WTC11 (cell line): ENCODE results near the gene TMEM40. TPM values are rescaled to one million over a fixed set of nuclear protein-coding genes. Genes with fewer than 3 reads are reported as not detected.
"Not testable (repeated sequence)": the region's sequence is repeated elsewhere in the genome, so short reads cannot be mapped to it uniquely, and the experiment has no call there.

Source experiments
- ATAC-seq: fragments of 200-7000 bp; cut with Tn5 transposase; 2 replicates; pipeline ENCODE4 v1.10.0; 2021; ENCODE audit warnings: mild to moderate bottlenecking, moderate library complexity
- CTCF ChIA-PET: fragments of 300-600 bp; sonication (Branson Sonifier 250); formaldehyde crosslinking; loops from one replicate; lab custom pipeline; 2021; ENCODE audit warnings: antibody characterized with exemption; lab: Charles Lee
- POLR2A ChIA-PET: fragments of 350-600 bp; sonication (Branson Sonifier 250); formaldehyde crosslinking; loops from one replicate; lab custom pipeline; 2021; ENCODE audit warnings: antibody characterized with exemption; lab: Charles Lee
- DNase-seq: peaks from one replicate; pipeline ENCODE4 v3.0.0; 2021; ENCODE audit warnings: low spot score
- H3K27ac Mint-ChIP-seq: 2 replicates; pipeline ENCODE4 v1.8.0; 2021; ENCODE audit warnings: mixed read lengths
- H3K27me3 Mint-ChIP-seq: 2 replicates; pipeline ENCODE4 v1.8.0; 2021; ENCODE audit warnings: low read depth, mild to moderate bottlenecking, moderate library complexity, mixed read lengths
- H3K36me3 Mint-ChIP-seq: 2 replicates; pipeline ENCODE4 v1.8.0; 2021; ENCODE audit warnings: mixed read lengths
- H3K4me1 Mint-ChIP-seq: 2 replicates; pipeline ENCODE4 v1.8.0; 2022; ENCODE audit warnings: mixed read lengths
- H3K4me3 Mint-ChIP-seq: 2 replicates; pipeline ENCODE4 v1.8.0; 2021; ENCODE audit warnings: mild to moderate bottlenecking, moderate library complexity, mixed read lengths
- H3K9me3 Mint-ChIP-seq: 2 replicates; pipeline ENCODE4 v1.8.0; 2021; ENCODE audit warnings: mixed read lengths
- FOXK1 ChIP-seq: sonication (generic); formaldehyde crosslinking; IDR thresholded peaks from 2 replicates; pipeline ENCODE4 v1.8.0; 2022; ENCODE audit warnings: mild to moderate bottlenecking, moderate library complexity, missing genetic modification reagents
- HMGA2 ChIP-seq: fragments of 250-450 bp; sonication (Bioruptor Pico); IDR thresholded peaks from 2 replicates; pipeline ENCODE4 v1.4.0; 2021; ENCODE audit warnings: mild to moderate bottlenecking, moderate library complexity
- JUN ChIP-seq: sonication (generic); formaldehyde crosslinking; IDR thresholded peaks from 2 replicates; pipeline ENCODE4 v1.8.0; 2023; ENCODE audit warnings: mild to moderate bottlenecking, missing genetic modification reagents
- NFE2L1 ChIP-seq: sonication (generic); formaldehyde crosslinking; IDR thresholded peaks from 2 replicates; pipeline ENCODE4 v1.8.1; 2023; ENCODE audit warnings: missing genetic modification reagents
- NR3C1 ChIP-seq: sonication (generic); formaldehyde crosslinking; conservative IDR thresholded peaks from 2 replicates; pipeline ENCODE4 v1.8.1; 2023; ENCODE audit warnings: low read depth, mild to moderate bottlenecking, missing genetic modification reagents
- RELA ChIP-seq: sonication (generic); formaldehyde crosslinking; IDR thresholded peaks from 2 replicates; pipeline ENCODE4 v1.8.1; 2022; ENCODE audit warnings: missing genetic modification reagents, mild to moderate bottlenecking, borderline replicate concordance
- SMAD4 ChIP-seq: sonication (generic); formaldehyde crosslinking; IDR thresholded peaks from 2 replicates; pipeline ENCODE4 v1.8.0; 2022; ENCODE audit warnings: mild to moderate bottlenecking, missing genetic modification reagents
- SOX15 ChIP-seq: fragments of 250-450 bp; sonication (Bioruptor Pico); IDR thresholded peaks from 2 replicates; pipeline ENCODE4 v1.9.0; 2021; ENCODE audit warnings: mild to moderate bottlenecking
- TEAD4 ChIP-seq: sonication (generic); formaldehyde crosslinking; IDR thresholded peaks from 2 replicates; pipeline ENCODE4 v1.8.0; 2022; ENCODE audit warnings: mild to moderate bottlenecking, missing genetic modification reagents
- total RNA-seq: library from RNA; stranded (reverse); gene quantifications from 3 replicates; pipeline ENCODE4 v1.2.3, GENCODE V29; 2021
- TF ChIP-seq, protein P1 (sequence below): sonication (generic); formaldehyde crosslinking; IDR thresholded peaks from 2 replicates; pipeline ENCODE4 v1.8.0; 2022; ENCODE audit warnings: mild to moderate bottlenecking, missing genetic modification reagents
- TF ChIP-seq, protein P2 (sequence below): sonication (generic); formaldehyde crosslinking; IDR thresholded peaks from 2 replicates; pipeline ENCODE4 v1.8.0; 2023; ENCODE audit warnings: missing genetic modification reagents, mild to moderate bottlenecking, borderline replicate concordance
- TF ChIP-seq, protein P3 (sequence below): fragments of 250-450 bp; sonication (Bioruptor Pico); IDR thresholded peaks from 2 replicates; pipeline ENCODE4 v1.9.0; 2021; ENCODE audit warnings: moderate library complexity, mild to moderate bottlenecking, inconsistent platforms, borderline replicate concordance
- TF ChIP-seq, protein P4 (sequence below): sonication (generic); formaldehyde crosslinking; IDR thresholded peaks from 2 replicates; pipeline ENCODE4 v1.8.1; 2022; ENCODE audit warnings: mild to moderate bottlenecking, moderate library complexity, missing genetic modification reagents
- TF ChIP-seq, protein P5 (sequence below): sonication (generic); formaldehyde crosslinking; conservative IDR thresholded peaks from 2 replicates; pipeline ENCODE4 v1.8.1; 2023; ENCODE audit warnings: mild to moderate bottlenecking, low read depth, missing genetic modification reagents, moderate library complexity
- TF ChIP-seq, protein P6 (sequence below): sonication (generic); formaldehyde crosslinking; IDR thresholded peaks from 2 replicates; pipeline ENCODE4 v1.8.0; 2023; ENCODE audit warnings: missing genetic modification reagents
- TF ChIP-seq, protein P7 (sequence below): fragments of 250-450 bp; sonication (Bioruptor Pico); IDR thresholded peaks from 2 replicates; pipeline ENCODE4 v2.1.2; 2022; ENCODE audit warnings: mild to moderate bottlenecking, moderate library complexity
- TF ChIP-seq, protein P8 (sequence below): sonication (generic); formaldehyde crosslinking; IDR thresholded peaks from 2 replicates; pipeline ENCODE4 v1.8.1; 2023; ENCODE audit warnings: mild to moderate bottlenecking, moderate library complexity, missing genetic modification reagents
- TF ChIP-seq, protein P9 (sequence below): sonication (generic); formaldehyde crosslinking; IDR thresholded peaks from 2 replicates; pipeline ENCODE4 v1.8.1; 2023; ENCODE audit warnings: mild to moderate bottlenecking, missing genetic modification reagents, moderate library complexity

TMEM40 gene
- total RNA-seq, 1 experiment from 2014 or later, result 0.17 TPM

DNA sequence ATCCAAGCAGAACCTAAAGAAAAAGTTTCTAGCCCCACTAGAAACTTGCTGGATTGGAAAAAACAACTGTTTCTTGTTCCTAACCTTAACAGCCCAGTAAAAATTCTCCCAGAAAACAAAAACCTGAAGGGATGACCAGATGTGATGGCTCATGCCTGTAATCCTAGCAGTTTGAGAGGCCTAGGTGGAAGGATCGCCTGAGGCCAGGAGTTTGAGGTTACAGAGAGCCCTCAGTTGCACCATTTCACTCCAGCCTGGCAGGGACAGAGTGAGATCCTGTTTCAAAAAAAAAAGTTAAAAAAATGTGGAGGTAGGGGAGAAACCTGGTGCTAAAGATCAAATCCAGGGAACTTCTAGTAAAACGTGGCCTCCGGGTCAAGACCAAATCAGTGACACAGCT, 56.6 kb downstream of the TMEM40 start (continued):
- TF ChIP-seq, protein P1, sequence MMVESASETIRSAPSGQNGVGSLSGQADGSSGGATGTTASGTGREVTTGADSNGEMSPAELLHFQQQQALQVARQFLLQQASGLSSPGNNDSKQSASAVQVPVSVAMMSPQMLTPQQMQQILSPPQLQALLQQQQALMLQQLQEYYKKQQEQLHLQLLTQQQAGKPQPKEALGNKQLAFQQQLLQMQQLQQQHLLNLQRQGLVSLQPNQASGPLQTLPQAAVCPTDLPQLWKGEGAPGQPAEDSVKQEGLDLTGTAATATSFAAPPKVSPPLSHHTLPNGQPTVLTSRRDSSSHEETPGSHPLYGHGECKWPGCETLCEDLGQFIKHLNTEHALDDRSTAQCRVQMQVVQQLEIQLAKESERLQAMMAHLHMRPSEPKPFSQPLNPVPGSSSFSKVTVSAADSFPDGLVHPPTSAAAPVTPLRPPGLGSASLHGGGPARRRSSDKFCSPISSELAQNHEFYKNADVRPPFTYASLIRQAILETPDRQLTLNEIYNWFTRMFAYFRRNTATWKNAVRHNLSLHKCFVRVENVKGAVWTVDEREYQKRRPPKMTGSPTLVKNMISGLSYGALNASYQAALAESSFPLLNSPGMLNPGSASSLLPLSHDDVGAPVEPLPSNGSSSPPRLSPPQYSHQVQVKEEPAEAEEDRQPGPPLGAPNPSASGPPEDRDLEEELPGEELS (CRISPR knock-in tag), result no peak
- TF ChIP-seq, protein P2, sequence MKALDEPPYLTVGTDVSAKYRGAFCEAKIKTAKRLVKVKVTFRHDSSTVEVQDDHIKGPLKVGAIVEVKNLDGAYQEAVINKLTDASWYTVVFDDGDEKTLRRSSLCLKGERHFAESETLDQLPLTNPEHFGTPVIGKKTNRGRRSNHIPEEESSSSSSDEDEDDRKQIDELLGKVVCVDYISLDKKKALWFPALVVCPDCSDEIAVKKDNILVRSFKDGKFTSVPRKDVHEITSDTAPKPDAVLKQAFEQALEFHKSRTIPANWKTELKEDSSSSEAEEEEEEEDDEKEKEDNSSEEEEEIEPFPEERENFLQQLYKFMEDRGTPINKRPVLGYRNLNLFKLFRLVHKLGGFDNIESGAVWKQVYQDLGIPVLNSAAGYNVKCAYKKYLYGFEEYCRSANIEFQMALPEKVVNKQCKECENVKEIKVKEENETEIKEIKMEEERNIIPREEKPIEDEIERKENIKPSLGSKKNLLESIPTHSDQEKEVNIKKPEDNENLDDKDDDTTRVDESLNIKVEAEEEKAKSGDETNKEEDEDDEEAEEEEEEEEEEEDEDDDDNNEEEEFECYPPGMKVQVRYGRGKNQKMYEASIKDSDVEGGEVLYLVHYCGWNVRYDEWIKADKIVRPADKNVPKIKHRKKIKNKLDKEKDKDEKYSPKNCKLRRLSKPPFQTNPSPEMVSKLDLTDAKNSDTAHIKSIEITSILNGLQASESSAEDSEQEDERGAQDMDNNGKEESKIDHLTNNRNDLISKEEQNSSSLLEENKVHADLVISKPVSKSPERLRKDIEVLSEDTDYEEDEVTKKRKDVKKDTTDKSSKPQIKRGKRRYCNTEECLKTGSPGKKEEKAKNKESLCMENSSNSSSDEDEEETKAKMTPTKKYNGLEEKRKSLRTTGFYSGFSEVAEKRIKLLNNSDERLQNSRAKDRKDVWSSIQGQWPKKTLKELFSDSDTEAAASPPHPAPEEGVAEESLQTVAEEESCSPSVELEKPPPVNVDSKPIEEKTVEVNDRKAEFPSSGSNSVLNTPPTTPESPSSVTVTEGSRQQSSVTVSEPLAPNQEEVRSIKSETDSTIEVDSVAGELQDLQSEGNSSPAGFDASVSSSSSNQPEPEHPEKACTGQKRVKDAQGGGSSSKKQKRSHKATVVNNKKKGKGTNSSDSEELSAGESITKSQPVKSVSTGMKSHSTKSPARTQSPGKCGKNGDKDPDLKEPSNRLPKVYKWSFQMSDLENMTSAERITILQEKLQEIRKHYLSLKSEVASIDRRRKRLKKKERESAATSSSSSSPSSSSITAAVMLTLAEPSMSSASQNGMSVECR (CRISPR knock-in tag), result no peak
- TF ChIP-seq, protein P3, sequence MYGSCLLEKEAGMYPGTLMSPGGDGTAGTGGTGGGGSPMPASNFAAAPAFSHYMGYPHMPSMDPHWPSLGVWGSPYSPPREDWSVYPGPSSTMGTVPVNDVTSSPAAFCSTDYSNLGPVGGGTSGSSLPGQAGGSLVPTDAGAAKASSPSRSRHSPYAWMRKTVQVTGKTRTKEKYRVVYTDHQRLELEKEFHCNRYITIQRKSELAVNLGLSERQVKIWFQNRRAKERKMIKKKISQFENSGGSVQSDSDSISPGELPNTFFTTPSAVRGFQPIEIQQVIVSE (CRISPR knock-in tag), result no peak
- TF ChIP-seq, protein P4, sequence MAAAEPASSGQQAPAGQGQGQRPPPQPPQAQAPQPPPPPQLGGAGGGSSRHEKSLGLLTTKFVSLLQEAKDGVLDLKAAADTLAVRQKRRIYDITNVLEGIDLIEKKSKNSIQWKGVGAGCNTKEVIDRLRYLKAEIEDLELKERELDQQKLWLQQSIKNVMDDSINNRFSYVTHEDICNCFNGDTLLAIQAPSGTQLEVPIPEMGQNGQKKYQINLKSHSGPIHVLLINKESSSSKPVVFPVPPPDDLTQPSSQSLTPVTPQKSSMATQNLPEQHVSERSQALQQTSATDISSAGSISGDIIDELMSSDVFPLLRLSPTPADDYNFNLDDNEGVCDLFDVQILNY (CRISPR knock-in tag), result no peak
- TF ChIP-seq HMGA2 (CRISPR knock-in tag), result no peak

DNA sequence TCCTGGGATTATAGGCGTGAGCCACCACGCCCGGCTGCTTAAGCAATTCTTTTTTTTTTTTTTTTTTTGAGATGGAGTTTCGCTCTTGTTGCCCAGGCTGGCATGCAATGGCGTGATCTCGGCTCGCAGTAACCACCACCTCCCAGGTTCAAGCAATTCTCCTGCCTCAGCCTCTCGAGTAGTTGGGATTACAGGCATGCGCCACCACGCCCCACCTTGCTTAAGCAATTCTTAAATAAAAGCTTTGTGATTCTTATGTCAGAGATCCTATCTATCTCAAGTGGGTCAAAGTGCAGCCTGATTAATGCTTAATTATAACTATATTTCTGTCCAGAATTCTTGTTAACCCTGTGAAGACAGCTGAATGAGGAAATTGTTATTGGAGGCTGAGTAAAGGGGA, 57.5 kb downstream of the TMEM40 start:
- H3K9me3 Mint-ChIP-seq, ATAC-seq, H3K27ac Mint-ChIP-seq, H3K4me1 Mint-ChIP-seq, DNase-seq, H3K27me3 Mint-ChIP-seq, CTCF ChIA-PET, POLR2A ChIA-PET, H3K36me3 Mint-ChIP-seq, H3K4me3 Mint-ChIP-seq: not testable (repeated sequence)

DNA sequence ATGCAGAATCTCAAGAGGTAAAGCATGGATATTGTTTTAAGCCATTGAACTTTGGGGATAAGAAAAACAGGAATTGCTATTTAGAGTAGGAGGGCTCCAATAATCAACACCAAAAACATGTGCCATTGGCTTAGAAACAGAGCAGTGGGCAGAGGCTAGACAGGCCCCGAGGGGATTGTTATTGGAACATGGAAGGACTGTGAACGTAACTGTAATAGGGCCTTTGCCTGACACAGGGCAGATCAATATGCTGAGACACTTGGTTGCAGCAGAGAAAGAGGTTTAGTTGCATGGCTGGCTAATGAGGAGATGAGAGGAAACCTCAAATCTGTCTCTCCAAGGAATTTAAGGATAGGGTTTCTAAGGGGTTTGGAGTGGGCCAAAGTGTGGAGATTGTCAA, 58.3 kb downstream of the TMEM40 start:
- DNase-seq (no peak), ATAC-seq (no peak)
- H3K27me3 Mint-ChIP-seq, result no peaks in the 10 kb centered on the region
- H3K27ac Mint-ChIP-seq, result no peak overlapping the region; the same call in 1 of the 2 replicates
- H3K36me3 Mint-ChIP-seq, result no peaks in the 10 kb centered on the region
- ChIA-PET CTCF (no interaction called here), POLR2A (no interaction called here)
- no peaks in the 10 kb centered on the region for H3K9me3 Mint-ChIP-seq
- no peak overlapping the region for H3K4me3 Mint-ChIP-seq
- H3K4me1 Mint-ChIP-seq, result no peaks in the 10 kb centered on the region
- TF ChIP-seq SOX15 (no peak), NFE2L1 (CRISPR knock-in tag) (no peak), NR3C1 (CRISPR knock-in tag) (no peak), FOXK1 (CRISPR knock-in tag) (no peak), TEAD4 (CRISPR knock-in tag) (no peak), SMAD4 (CRISPR knock-in tag) (no peak), RELA (no peak), JUN (CRISPR knock-in tag) (no peak)
- TF ChIP-seq, protein P5, sequence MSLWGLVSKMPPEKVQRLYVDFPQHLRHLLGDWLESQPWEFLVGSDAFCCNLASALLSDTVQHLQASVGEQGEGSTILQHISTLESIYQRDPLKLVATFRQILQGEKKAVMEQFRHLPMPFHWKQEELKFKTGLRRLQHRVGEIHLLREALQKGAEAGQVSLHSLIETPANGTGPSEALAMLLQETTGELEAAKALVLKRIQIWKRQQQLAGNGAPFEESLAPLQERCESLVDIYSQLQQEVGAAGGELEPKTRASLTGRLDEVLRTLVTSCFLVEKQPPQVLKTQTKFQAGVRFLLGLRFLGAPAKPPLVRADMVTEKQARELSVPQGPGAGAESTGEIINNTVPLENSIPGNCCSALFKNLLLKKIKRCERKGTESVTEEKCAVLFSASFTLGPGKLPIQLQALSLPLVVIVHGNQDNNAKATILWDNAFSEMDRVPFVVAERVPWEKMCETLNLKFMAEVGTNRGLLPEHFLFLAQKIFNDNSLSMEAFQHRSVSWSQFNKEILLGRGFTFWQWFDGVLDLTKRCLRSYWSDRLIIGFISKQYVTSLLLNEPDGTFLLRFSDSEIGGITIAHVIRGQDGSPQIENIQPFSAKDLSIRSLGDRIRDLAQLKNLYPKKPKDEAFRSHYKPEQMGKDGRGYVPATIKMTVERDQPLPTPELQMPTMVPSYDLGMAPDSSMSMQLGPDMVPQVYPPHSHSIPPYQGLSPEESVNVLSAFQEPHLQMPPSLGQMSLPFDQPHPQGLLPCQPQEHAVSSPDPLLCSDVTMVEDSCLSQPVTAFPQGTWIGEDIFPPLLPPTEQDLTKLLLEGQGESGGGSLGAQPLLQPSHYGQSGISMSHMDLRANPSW (CRISPR knock-in tag), result no peak
- TF ChIP-seq, protein P6, sequence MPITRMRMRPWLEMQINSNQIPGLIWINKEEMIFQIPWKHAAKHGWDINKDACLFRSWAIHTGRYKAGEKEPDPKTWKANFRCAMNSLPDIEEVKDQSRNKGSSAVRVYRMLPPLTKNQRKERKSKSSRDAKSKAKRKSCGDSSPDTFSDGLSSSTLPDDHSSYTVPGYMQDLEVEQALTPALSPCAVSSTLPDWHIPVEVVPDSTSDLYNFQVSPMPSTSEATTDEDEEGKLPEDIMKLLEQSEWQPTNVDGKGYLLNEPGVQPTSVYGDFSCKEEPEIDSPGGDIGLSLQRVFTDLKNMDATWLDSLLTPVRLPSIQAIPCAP (CRISPR knock-in tag), result no peak
- TF ChIP-seq, protein P7, sequence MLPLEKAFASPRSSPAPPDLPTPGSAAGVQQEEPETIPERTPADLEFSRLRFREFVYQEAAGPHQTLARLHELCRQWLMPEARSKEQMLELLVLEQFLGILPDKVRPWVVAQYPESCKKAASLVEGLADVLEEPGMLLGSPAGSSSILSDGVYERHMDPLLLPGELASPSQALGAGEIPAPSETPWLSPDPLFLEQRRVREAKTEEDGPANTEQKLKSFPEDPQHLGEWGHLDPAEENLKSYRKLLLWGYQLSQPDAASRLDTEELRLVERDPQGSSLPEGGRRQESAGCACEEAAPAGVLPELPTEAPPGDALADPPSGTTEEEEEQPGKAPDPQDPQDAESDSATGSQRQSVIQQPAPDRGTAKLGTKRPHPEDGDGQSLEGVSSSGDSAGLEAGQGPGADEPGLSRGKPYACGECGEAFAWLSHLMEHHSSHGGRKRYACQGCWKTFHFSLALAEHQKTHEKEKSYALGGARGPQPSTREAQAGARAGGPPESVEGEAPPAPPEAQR (CRISPR knock-in tag), result no peak
- TF ChIP-seq, protein P8, sequence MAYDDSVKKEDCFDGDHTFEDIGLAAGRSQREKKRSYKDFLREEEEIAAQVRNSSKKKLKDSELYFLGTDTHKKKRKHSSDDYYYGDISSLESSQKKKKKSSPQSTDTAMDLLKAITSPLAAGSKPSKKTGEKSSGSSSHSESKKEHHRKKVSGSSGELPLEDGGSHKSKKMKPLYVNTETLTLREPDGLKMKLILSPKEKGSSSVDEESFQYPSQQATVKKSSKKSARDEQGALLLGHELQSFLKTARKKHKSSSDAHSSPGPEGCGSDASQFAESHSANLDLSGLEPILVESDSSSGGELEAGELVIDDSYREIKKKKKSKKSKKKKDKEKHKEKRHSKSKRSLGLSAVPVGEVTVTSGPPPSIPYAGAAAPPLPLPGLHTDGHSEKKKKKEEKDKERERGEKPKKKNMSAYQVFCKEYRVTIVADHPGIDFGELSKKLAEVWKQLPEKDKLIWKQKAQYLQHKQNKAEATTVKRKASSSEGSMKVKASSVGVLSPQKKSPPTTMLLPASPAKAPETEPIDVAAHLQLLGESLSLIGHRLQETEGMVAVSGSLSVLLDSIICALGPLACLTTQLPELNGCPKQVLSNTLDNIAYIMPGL, result no peak
- TF ChIP-seq, protein P9, sequence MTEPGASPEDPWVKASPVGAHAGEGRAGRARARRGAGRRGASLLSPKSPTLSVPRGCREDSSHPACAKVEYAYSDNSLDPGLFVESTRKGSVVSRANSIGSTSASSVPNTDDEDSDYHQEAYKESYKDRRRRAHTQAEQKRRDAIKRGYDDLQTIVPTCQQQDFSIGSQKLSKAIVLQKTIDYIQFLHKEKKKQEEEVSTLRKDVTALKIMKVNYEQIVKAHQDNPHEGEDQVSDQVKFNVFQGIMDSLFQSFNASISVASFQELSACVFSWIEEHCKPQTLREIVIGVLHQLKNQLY (CRISPR knock-in tag), result no peak
